ENCODE results near the gene PMEL.
"Not testable (repeated sequence)": the region's sequence is repeated elsewhere in the genome, so short reads cannot be mapped to it uniquely, and the experiment has no call there.

Gene PMEL

DNA sequence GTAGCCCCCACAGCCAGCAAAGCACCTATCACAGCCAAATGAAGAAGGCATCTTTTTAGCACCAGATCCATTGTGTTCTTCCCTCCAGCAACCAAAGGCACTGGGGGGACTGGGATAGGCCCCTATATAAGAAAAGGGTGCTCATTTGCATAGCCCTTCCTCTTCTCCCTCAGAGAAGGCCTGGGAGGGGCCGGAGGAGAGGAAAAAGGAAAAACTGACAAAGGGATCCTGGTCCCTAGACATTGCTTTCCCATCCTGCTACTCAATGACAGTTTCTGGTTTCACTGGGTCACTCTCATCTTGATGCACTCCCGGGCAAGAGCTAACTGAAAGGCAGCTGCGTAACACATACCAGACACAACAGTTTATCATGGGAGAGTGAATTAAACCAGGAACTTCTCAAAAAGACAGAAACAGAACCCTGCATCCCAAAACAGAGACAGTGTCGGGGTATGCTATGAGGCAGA lies at the start of gene PMEL:
Gene PMEL (minus strand): TSS at position 102 of the 467 bp plus-strand sequence. CDS start 31 bp downstream, at position 71.
- Histone ChIP-seq H3K9ac (ENCODE audit: low read length) (peak within 1 kb of the TSS; percentile 74), H3K9me3 (ENCODE audit: low read length) (no peaks in the 10 kb centered on the region), H3K36me3 (ENCODE audit: insufficient read depth, low read length) (no peaks in the 10 kb centered on the region), H3K4me1 (ENCODE audit: insufficient read depth, low read length) (peaks cover 17% of the 10 kb centered on the region), H3K4me3 (ENCODE audit: low read depth in 1 of 2, low read length in 2 of 2) (peak within 1 kb of the TSS; percentile 62 to 87), H3K27ac (ENCODE audit: low read depth, low read length) (peak within 1 kb of the TSS; percentile 28), H3K27me3 (ENCODE audit: control insufficient read depth in 1 of 2, insufficient read depth in 2 of 2, low read length in 2 of 2) (no peaks in the 10 kb centered on the region)

DNA sequence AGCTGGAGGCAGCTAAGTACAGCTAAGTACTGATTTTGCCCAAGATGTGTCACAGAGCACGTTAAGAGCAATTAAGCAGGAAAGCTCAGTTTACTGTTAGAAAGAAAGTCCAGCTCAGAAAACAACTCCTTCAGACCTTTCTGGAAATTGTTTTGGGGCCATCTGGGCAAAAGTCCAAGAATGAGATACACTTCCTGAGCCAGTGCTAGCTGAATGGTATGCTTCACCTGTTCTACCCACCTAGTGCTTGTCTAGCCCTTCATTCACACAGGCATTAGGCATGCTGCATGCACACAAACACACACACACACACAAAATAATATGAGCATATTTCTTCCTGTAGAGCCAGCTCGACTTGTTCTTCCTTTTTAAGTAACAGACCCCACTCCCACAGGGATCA lies 48.4 kb upstream of the PMEL start:
- H3K27ac ChIP-seq (ENCODE audit: low read depth, low read length), result no peak overlapping the region
- H3K36me3 ChIP-seq (ENCODE audit: insufficient read depth, low read length), result peaks cover 5% of the 10 kb centered on the region
- H3K9ac ChIP-seq (ENCODE audit: low read length), result no peak overlapping the region

DNA sequence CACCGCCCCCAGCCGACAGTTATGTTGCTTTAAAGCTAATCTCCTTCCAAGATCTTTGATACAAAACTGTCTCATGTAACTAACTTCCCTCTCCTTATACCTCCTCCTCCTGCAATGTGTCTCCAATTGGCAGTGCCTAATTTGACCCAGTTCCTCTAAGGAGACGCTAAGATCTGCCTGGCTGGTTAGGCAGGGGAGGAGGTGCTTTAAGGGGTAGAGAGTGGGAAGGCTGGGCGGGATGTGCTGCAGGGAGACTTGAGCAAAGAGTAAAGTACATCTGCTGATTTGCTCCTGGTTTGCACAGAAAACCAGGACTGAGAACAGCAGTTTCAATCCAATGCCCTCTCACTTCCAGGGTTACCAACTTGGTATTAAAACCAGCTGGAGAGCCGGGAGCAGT lies 47.6 kb upstream of the PMEL start:
- no peaks in the 10 kb centered on the region for H3K9me3 ChIP-seq (ENCODE audit: low read length)
- no peak overlapping the region for H3K4me3 ChIP-seq (ENCODE audit: low read depth in 1 of 2, low read length in 2 of 2)
- H3K4me1 ChIP-seq (ENCODE audit: insufficient read depth, low read length), result no peaks in the 10 kb centered on the region
- H3K36me3 ChIP-seq (ENCODE audit: insufficient read depth, low read length), result peaks cover 5% of the 10 kb centered on the region
- H3K27ac ChIP-seq (ENCODE audit: low read depth, low read length), result no peak overlapping the region
- no peaks in the 10 kb centered on the region for H3K27me3 ChIP-seq (ENCODE audit: control insufficient read depth in 1 of 2, insufficient read depth in 2 of 2, low read length in 2 of 2)
- no peak overlapping the region for H3K9ac ChIP-seq (ENCODE audit: low read length)

More for the DNA sequence above, 48.4 kb upstream of the PMEL start:
- no peaks in the 10 kb centered on the region for H3K4me1 ChIP-seq (ENCODE audit: insufficient read depth, low read length)
- H3K4me3 ChIP-seq (ENCODE audit: low read depth in 1 of 2, low read length in 2 of 2), result no peak overlapping the region
- no peaks in the 10 kb centered on the region for H3K9me3 ChIP-seq (ENCODE audit: low read length)
- no peaks in the 10 kb centered on the region for H3K27me3 ChIP-seq (ENCODE audit: control insufficient read depth in 1 of 2, insufficient read depth in 2 of 2, low read length in 2 of 2)

DNA sequence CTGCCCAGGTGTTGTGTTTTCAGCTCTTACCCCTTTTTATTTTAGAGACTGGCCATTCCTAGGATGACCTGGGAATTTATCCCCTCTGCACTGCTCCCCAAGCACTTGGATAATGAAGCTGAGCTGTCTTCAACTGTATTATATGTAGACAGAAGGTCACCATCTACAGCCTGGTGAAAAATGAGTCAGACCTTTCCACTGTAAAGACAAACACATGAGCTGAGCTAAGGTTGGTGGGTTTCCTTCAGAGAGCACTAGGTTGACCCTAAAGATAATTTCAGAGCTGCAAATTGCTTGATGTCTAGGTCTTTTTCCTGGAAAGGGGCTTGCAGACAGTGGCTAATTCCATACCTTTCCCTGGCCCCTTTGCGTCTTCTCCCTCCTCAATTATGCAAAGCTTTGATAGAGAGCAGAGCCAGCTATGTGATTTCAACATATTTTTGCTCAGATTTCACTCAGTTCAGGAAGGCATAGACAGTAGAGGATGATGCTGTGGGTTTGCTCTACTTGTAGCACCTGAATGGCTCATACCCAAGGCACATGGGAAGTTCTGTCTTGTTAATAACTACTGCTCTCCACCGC lies 45.8 kb upstream of the PMEL start:
- Histone ChIP-seq H3K27ac (ENCODE audit: low read depth, low read length) (no peak overlapping the region), H3K36me3 (ENCODE audit: insufficient read depth, low read length) (peaks cover 5% of the 10 kb centered on the region)

DNA sequence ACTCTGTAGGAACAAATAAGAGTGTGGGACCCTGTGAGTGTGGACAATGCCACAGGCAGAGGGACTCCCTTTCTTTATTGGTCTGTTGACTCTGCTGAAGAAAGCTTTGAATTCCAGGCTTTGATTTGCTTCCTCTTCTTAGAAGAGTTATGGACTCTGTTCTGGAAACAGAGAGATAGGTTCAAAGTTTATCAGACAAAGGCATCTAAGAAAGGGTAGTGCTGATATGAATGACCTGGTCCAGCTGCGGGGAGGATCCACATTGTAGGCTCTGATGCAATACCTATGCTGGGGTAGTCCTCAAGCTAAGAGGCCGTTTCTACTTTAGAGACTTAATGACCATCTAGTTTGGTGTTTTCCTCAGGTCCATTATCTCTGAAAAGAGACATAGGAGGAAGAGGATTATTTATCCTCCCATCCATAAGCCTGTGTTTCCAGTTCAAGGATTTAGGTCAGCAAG lies 44.3 kb upstream of the PMEL start:
- no peak overlapping the region for H3K9ac ChIP-seq (ENCODE audit: low read length)
- H3K27me3 ChIP-seq (ENCODE audit: control insufficient read depth in 1 of 2, insufficient read depth in 2 of 2, low read length in 2 of 2), result no peaks in the 10 kb centered on the region
- no peak overlapping the region for H3K4me3 ChIP-seq (ENCODE audit: low read depth in 1 of 2, low read length in 2 of 2)
- H3K4me1 ChIP-seq (ENCODE audit: insufficient read depth, low read length), result no peaks in the 10 kb centered on the region
- no peaks in the 10 kb centered on the region for H3K9me3 ChIP-seq (ENCODE audit: low read length)
- H3K27ac ChIP-seq (ENCODE audit: low read depth, low read length), result no peak overlapping the region
- H3K36me3 ChIP-seq (ENCODE audit: insufficient read depth, low read length), result peaks cover 5% of the 10 kb centered on the region

More for the DNA sequence above, 45.8 kb upstream of the PMEL start:
- Histone ChIP-seq H3K4me1 (ENCODE audit: insufficient read depth, low read length) (no peaks in the 10 kb centered on the region), H3K27me3 (ENCODE audit: control insufficient read depth in 1 of 2, insufficient read depth in 2 of 2, low read length in 2 of 2) (no peaks in the 10 kb centered on the region), H3K9ac (ENCODE audit: low read length) (no peak overlapping the region), H3K4me3 (ENCODE audit: low read depth in 1 of 2, low read length in 2 of 2) (no peak overlapping the region), H3K9me3 (ENCODE audit: low read length) (no peaks in the 10 kb centered on the region)

DNA sequence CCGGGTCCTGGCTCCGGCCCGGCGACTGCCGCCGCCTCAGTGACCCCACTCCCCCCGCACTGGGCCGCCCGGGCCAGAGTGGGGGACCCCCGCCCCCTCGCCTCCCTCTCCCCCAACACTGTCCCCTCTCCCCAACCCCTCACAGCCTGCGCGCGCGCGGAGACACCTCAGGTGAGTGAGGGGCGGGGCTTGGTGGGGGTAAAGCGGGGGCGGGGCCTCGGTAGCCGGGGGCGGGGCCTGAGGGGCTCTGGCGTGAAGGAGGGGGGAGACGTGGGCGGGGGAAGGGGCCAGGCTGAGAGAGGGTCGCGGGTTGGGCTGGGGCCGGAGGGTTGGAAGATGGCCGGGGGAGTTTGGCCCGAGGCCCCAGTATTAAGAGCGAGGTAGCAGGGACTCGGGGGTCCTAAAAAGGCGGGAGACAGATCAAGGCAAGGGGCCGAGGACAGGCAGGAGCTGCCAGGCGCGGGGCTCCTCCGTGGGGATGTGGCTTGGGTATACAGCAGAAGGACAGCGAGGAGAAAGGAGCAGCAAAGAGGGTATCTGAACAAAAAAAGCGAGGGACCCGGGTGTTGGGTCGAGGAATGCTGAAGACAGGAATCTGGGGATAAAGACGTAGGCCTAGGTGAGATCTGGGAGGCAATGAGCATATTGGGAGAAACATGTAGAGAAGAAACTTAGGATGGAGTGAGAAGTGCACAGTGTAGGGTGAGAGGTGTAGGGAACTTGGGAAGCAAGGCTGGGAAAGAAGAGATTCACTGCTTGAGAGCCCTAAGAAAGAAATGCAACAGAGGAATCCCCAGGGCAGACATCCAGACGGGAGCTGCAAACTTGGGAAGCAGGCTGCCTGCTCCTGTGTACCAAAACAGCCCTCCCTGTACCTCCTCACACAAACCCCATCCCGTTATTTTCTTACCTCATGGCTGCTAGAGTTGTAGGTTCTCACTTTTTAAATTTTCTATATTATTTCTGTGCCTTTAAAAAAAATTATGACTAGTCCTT lies 42.0 kb upstream of the PMEL start:
- Histone ChIP-seq H3K9me3 (ENCODE audit: low read length) (no peaks in the 10 kb centered on the region), H3K4me3 (ENCODE audit: low read depth in 1 of 2, low read length in 2 of 2) (peak overlapping the region; percentile 60 to 95), H3K36me3 (ENCODE audit: insufficient read depth, low read length) (peaks cover 18% of the 10 kb centered on the region), H3K4me1 (ENCODE audit: insufficient read depth, low read length) (no peaks in the 10 kb centered on the region), H3K9ac (ENCODE audit: low read length) (peak overlapping the region; percentile 74), H3K27me3 (ENCODE audit: control insufficient read depth in 1 of 2, insufficient read depth in 2 of 2, low read length in 2 of 2) (no peaks in the 10 kb centered on the region), H3K27ac (ENCODE audit: low read depth, low read length) (peak overlapping the region; percentile 98)

DNA sequence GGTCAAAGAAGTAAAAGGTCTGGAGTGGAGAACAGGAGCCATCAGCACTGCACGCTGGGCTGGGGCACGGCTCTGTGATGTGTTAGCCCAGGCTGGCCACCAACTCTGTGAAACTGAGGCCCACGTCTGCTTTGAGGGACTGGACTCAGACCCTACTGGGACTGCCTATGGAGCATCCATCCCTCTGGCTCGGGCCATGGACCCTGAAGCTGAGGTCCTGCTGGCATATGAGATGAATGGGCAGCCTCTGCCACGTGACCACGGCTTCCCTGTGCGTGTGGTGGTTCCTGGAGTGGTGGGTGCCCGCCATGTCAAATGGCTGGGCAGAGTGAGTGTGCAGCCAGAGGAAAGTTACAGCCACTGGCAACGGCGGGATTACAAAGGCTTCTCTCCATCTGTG lies 38.4 kb upstream of the PMEL start:
- Histone ChIP-seq H3K36me3 (ENCODE audit: insufficient read depth, low read length) (peaks cover 24% of the 10 kb centered on the region), H3K4me3 (ENCODE audit: low read depth in 1 of 2, low read length in 2 of 2) (no peak overlapping the region)

DNA sequence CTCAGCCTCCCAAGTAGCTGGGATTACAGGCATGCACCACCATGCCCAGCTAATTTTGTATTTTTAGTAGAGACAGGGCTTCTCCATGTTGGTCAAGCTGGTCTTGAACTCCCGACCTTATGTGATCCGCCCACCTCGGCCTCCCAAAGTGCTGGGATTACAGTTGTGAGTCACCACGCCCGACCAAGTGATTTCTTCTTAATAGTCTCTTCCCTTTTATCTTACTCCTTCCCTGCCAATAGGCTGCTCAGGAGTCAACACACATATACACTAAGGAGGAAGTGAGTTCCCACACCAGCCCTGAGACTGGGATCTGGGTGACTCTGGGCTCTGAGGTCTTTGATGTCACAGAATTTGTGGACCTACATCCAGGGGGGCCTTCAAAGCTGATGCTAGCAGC lies 37.5 kb upstream of the PMEL start:
- not testable (repeated sequence) for H3K4me1 ChIP-seq (ENCODE audit: insufficient read depth, low read length); H3K27me3 ChIP-seq (ENCODE audit: control insufficient read depth in 1 of 2, insufficient read depth in 2 of 2, low read length in 2 of 2); H3K9ac ChIP-seq (ENCODE audit: low read length); H3K27ac ChIP-seq (ENCODE audit: low read depth, low read length); H3K4me3 ChIP-seq (ENCODE audit: low read depth in 1 of 2, low read length in 2 of 2); H3K9me3 ChIP-seq (ENCODE audit: low read length)
- H3K36me3 ChIP-seq (ENCODE audit: insufficient read depth, low read length), result peaks cover 24% of the 10 kb centered on the region

More for the DNA sequence above, 38.4 kb upstream of the PMEL start:
- H3K9me3 ChIP-seq (ENCODE audit: low read length), result no peaks in the 10 kb centered on the region
- H3K27me3 ChIP-seq (ENCODE audit: control insufficient read depth in 1 of 2, insufficient read depth in 2 of 2, low read length in 2 of 2), result no peaks in the 10 kb centered on the region
- H3K9ac ChIP-seq (ENCODE audit: low read length), result no peak overlapping the region
- no peaks in the 10 kb centered on the region for H3K4me1 ChIP-seq (ENCODE audit: insufficient read depth, low read length)
- no peak overlapping the region for H3K27ac ChIP-seq (ENCODE audit: low read depth, low read length)

DNA sequence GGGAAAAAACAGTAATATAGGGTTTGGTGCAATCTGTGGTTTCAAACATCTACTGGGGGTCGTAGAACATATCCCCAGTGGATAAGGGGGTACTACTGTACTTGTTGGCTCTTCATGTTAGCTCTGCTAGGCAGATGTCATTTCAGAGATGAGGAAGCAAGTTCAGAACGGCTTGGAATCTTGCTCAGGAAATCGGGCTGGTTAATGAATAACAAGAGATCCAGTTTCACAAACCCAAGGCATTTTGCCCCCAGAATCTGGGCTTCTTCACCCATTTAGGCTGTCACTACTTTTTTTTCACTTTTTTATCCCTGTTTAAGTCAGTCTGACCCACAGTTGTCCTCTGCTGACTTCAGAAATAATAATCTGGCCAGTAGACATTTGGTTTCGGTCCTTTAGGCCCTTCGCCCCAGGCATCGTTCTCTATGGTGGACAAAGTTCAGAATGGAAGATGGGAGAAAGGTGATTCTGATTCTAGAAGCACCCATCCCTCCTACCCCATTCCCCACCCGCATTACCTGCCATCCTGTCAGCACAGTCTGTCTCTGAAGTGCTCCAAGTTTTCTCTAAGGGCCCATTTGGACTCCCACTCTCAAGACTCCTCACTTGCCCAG lies 35.8 kb upstream of the PMEL start:
- peaks cover 9% of the 10 kb centered on the region for H3K4me1 ChIP-seq (ENCODE audit: insufficient read depth, low read length)
- no peak overlapping the region for H3K9ac ChIP-seq (ENCODE audit: low read length)
- no peaks in the 10 kb centered on the region for H3K9me3 ChIP-seq (ENCODE audit: low read length)
- no peak overlapping the region for H3K27ac ChIP-seq (ENCODE audit: low read depth, low read length)
- H3K4me3 ChIP-seq (ENCODE audit: low read depth in 1 of 2, low read length in 2 of 2), result no peak overlapping the region
- H3K27me3 ChIP-seq (ENCODE audit: control insufficient read depth in 1 of 2, insufficient read depth in 2 of 2, low read length in 2 of 2), result no peaks in the 10 kb centered on the region
- peaks cover 24% of the 10 kb centered on the region for H3K36me3 ChIP-seq (ENCODE audit: insufficient read depth, low read length)

DNA sequence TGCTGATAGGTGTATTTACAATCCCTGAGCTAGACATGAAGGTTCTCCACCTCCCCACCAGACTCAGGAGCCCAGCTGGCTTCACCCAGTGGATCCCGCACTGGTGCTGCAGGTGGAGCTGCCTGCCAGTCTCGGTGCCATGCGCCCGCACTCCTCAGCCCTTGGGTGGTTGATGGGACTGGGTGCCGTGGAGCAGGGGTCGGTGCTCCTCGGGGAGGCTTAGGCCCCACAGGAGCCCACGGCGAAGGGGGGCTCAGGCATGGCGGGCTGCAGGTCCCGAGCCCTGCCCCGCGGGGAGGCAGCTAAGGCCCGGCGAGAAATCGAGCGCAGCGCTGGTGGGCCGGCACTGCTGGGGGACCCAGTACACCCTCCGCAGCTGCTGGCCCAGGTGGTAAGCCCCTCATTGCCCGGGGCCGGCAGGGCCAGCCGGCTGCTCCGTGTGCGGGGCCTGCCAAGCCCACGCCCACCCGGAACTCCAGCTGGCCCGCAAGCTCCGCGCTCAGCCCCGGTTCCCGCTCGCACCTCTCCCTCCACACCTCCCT lies 34.2 kb upstream of the PMEL start:
- not testable (repeated sequence) for H3K4me3 ChIP-seq (ENCODE audit: low read depth in 1 of 2, low read length in 2 of 2); H3K27ac ChIP-seq (ENCODE audit: low read depth, low read length)
- H3K36me3 ChIP-seq (ENCODE audit: insufficient read depth, low read length), result peaks cover 24% of the 10 kb centered on the region

DNA sequence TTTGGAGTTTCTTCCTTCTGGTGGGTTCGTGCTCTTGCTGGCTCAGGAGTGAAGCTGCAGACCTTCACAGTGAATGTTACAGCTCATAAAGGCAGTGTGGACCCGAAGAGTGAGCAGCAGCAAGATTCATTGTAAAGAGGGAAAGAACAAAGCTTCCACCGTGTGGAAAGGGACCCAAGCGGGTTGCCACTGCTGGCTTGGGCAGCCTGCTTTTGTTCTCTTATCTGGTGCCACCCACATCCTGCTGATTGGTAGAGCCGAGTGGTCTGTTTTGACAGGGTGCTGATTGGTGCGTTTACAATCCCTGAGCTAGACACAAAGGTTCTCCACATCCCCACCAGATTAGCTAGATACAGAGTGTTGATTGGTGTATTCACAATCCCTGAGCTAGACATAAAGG lies 33.7 kb upstream of the PMEL start:
- peaks cover 15% of the 10 kb centered on the region for H3K4me1 ChIP-seq (ENCODE audit: insufficient read depth, low read length)

More for the DNA sequence above, 34.2 kb upstream of the PMEL start:
- H3K4me1 ChIP-seq (ENCODE audit: insufficient read depth, low read length), result peaks cover 15% of the 10 kb centered on the region
- H3K27me3 ChIP-seq (ENCODE audit: control insufficient read depth in 1 of 2, insufficient read depth in 2 of 2, low read length in 2 of 2); H3K9ac ChIP-seq (ENCODE audit: low read length); H3K9me3 ChIP-seq (ENCODE audit: low read length): not testable (repeated sequence)

More for the DNA sequence above, 33.7 kb upstream of the PMEL start:
- H3K9ac ChIP-seq (ENCODE audit: low read length); H3K27me3 ChIP-seq (ENCODE audit: control insufficient read depth in 1 of 2, insufficient read depth in 2 of 2, low read length in 2 of 2); H3K27ac ChIP-seq (ENCODE audit: low read depth, low read length); H3K9me3 ChIP-seq (ENCODE audit: low read length); H3K4me3 ChIP-seq (ENCODE audit: low read depth in 1 of 2, low read length in 2 of 2): not testable (repeated sequence)
- H3K36me3 ChIP-seq (ENCODE audit: insufficient read depth, low read length), result peaks cover 22% of the 10 kb centered on the region

All from muscle layer of colon (tissue), 2 donors.